MM.1S (cell line): ENCODE data around the gene TET3.

Source experiments
- DNase-seq: peaks from one replicate; pipeline ENCODE4 v3.0.0-alpha.2; 2015
- H2AFZ ChIP-seq: fragments of 300-600 bp; sonication (generic); 2 replicates; pipeline ENCODE4 v1.6.0; 2016; ENCODE audit warnings: antibody characterized with exemption, low read length
- H3F3A ChIP-seq: fragments of 300-600 bp; sonication (generic); 2 replicates; pipeline ENCODE4 v1.6.1; 2016; ENCODE audit warnings: mild to moderate bottlenecking, antibody characterized with exemption, low read length, moderate library complexity, mixed read lengths; ENCODE audit not compliant: insufficient read depth
- H3K27ac ChIP-seq: fragments of 300-600 bp; sonication (generic); 2 replicates; pipeline ENCODE4 v1.5.1; 2016; ENCODE audit warnings: mild to moderate bottlenecking, low read length
- H3K27me3 ChIP-seq: fragments of 300-600 bp; sonication (generic); replicated peaks from 2 replicates; pipeline ENCODE4 v1.6.0; 2016; ENCODE audit warnings: low read length; ENCODE audit not compliant: insufficient read depth
- H3K36me3 ChIP-seq: fragments of 300-600 bp; sonication (generic); replicated peaks from 2 replicates; pipeline ENCODE4 v1.6.1; 2016; ENCODE audit warnings: mild to moderate bottlenecking, low read length, mixed read lengths; ENCODE audit not compliant: insufficient read depth
- H3K4me1 ChIP-seq: fragments of 300-600 bp; sonication (generic); 2 replicates; pipeline ENCODE4 v1.6.1; 2016; ENCODE audit warnings: low read length, mixed read lengths
- H3K4me2 ChIP-seq: fragments of 300-600 bp; sonication (generic); 2 replicates; pipeline ENCODE4 v1.6.0; 2016; ENCODE audit warnings: low read depth, low read length
- H3K4me3 ChIP-seq: fragments of 300-600 bp; sonication (generic); 2 replicates; pipeline ENCODE4 v1.5.1; 2016; ENCODE audit warnings: low read length, mixed read lengths
- H3K79me2 ChIP-seq: fragments of 300-600 bp; sonication (generic); 2 replicates; pipeline ENCODE4 v1.6.1; 2016; ENCODE audit warnings: mixed run types, low read length, mixed read lengths
- H3K9ac ChIP-seq: fragments of 300-600 bp; sonication (generic); 2 replicates; pipeline ENCODE4 v1.6.1; 2016; ENCODE audit warnings: low read length, mixed read lengths
- H3K9me2 ChIP-seq: fragments of 300-600 bp; sonication (generic); replicated peaks from 2 replicates; pipeline ENCODE4 v1.6.1; 2016; ENCODE audit warnings: mild to moderate bottlenecking, low read length, mixed read lengths; ENCODE audit not compliant: insufficient read depth
- H3K9me3 ChIP-seq: fragments of 300-600 bp; sonication (generic); replicated peaks from 2 replicates; pipeline ENCODE4 v1.6.1; 2016; ENCODE audit warnings: mild to moderate bottlenecking, low read length, mixed read lengths; ENCODE audit not compliant: insufficient read depth
- H4K20me1 ChIP-seq: fragments of 300-600 bp; sonication (generic); 2 replicates; pipeline ENCODE4 v1.6.1; 2016; ENCODE audit warnings: mild to moderate bottlenecking, low read length, moderate library complexity, mixed read lengths; ENCODE audit not compliant: insufficient read depth
- CTCF ChIP-seq: fragments of 300-600 bp; sonication (generic); IDR thresholded peaks from 2 replicates; pipeline ENCODE4 v1.5.1; 2016; ENCODE audit warnings: antibody characterized with exemption, low read length, mixed read lengths
- EZH2 ChIP-seq: fragments of 300-600 bp; sonication (generic); optimal IDR thresholded peaks from 2 replicates; pipeline ENCODE3; 2017; ENCODE audit warnings: low read depth, mild to moderate bottlenecking, antibody characterized with exemption, low read length, mixed read lengths
- EZH2phosphoT487 ChIP-seq: fragments of 300-600 bp; sonication (generic); IDR thresholded peaks from 2 replicates; pipeline ENCODE4 v1.6.1; 2018; ENCODE audit warnings: antibody characterized with exemption, low read length

The TET3 gene

DNA sequence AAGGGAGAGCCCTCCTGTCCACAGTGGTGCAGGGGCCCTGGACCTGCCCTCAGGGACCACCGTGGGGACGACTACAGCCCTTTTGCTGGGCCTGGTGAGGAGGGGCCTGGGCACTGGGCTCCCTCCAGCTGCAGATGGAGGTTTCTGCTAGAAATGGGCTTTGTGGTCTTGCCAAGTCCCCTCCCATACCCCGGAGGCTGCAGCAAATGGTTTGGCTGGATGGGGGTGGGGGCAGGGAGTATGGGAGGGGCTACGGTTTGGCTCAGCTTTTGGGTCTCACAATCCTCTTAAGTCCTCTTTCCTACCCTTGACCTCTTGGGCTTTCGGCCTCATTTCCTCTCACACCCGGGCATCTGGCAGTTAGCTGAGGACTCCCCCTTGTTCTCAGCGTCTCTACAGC, 21.7 kb downstream of the TET3 start:
- DNase-seq: no peak
- H3K9me2 ChIP-seq: no peaks in the 10 kb centered on the region
- H3K27me3 ChIP-seq: no peaks in the 10 kb centered on the region
- no peak for TF ChIP-seq CTCF
- TF ChIP-seq EZH2phosphoT487: no peak
- TF ChIP-seq EZH2: no peak
- no peak overlapping the region for H3K4me2 ChIP-seq
- no peak overlapping the region for H3K9ac ChIP-seq
- H3K4me3 ChIP-seq: no peak overlapping the region
- no peaks in the 10 kb centered on the region for H3K4me1 ChIP-seq
- no peaks in the 10 kb centered on the region for H3K36me3 ChIP-seq
- H3K79me2 ChIP-seq: peaks cover 71% of the 10 kb centered on the region
- 0 out of 2 replicates have a peak, but pooled peaks cover 5% of the 10 kb centered on the region for H3F3A ChIP-seq
- H4K20me1 ChIP-seq: peaks cover 5% of the 10 kb centered on the region; the same call in 1 of the 2 replicates
- no peak overlapping the region for H3K27ac ChIP-seq
- H3K9me3 ChIP-seq: no peaks in the 10 kb centered on the region
- H2AFZ ChIP-seq: no peak overlapping the region

- Histone ChIP-seq H3K4me3 (no peak overlapping the region), H3K4me1 (no peaks in the 10 kb centered on the region), H4K20me1 (peaks cover 4% of the 10 kb centered on the region; the same call in 1 of the 2 replicates), H3K27ac (no peak overlapping the region), H2AFZ (no peak overlapping the region), H3K27me3 (no peaks in the 10 kb centered on the region), H3K9me3 (no peaks in the 10 kb centered on the region), H3K36me3 (no peaks in the 10 kb centered on the region), H3K79me2 (peaks cover 76% of the 10 kb centered on the region), H3F3A (no peaks in the 10 kb centered on the region), H3K4me2 (no peak overlapping the region), H3K9ac (no peak overlapping the region), H3K9me2 (no peaks in the 10 kb centered on the region)
- TF ChIP-seq CTCF (no peak), EZH2 (no peak), EZH2phosphoT487 (no peak)
- DNase-seq: no peak
Measured at GRCh38 chr2:74007121-74007520, 22.4 kb downstream of the TET3 start.

DNA sequence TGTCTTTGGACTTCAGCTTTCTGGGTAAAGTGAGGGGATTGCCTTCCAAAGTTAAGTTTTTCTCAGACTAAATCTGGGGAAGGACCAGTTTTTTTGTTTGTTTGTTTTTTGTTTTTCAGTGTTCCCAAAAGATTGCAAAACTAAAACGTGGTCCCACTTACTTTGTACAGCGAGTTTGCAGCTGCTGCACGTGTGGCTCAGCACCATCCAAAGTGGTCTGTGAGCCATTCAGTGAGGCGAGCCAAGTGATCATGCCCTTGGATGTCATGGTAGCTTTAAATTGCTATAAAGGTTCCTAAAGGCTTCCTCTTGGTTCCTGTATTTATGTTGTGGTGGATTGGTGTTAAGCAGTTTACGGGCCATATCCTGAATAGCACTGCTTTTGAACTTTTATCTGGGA, 23.0 kb downstream of the TET3 start:
- H3K9ac ChIP-seq: no peak overlapping the region
- peaks cover 4% of the 10 kb centered on the region; the same call in 1 of the 2 replicates for H4K20me1 ChIP-seq
- H3K4me3 ChIP-seq: no peak overlapping the region
- no peak overlapping the region for H3K27ac ChIP-seq
- H3K9me2 ChIP-seq: no peaks in the 10 kb centered on the region
- DNase-seq: no peak
- H3K79me2 ChIP-seq: peaks cover 81% of the 10 kb centered on the region
- H3K36me3 ChIP-seq: no peaks in the 10 kb centered on the region
- H3F3A ChIP-seq: no peaks in the 10 kb centered on the region
- TF ChIP-seq CTCF (no peak), EZH2 (no peak), EZH2phosphoT487 (no peak)
- H3K9me3 ChIP-seq: no peaks in the 10 kb centered on the region
- no peaks in the 10 kb centered on the region for H3K27me3 ChIP-seq
- no peak overlapping the region for H2AFZ ChIP-seq
- no peak overlapping the region for H3K4me2 ChIP-seq
- no peaks in the 10 kb centered on the region for H3K4me1 ChIP-seq
